ENCODE results near the gene FBXO38.

Gene FBXO38

DNA sequence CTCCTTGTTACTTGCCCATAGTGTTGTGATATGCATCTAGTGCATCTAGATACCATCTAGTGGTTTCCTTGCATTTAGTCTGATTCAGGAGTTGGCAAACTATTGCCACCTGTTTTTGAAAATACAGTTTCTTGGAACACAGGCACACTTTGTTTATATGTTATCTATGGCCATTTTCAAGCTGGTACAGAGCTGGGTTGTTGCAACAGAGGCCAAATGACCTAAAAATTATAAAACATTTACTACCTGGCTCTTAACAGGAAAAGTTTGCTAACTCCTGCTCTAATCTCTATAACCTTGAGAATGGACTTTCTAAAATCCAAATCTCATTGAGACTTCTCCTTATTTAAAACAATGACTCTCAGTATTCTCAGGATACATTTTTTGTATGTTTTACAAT, 19.4 kb upstream of the FBXO38 start:
- H3K4me1 ChIP-seq (ENCODE audit: control insufficient read depth, insufficient read depth, low read length), result no peaks in the 10 kb centered on the region
- H3K9ac ChIP-seq (ENCODE audit: low read depth, low read length), result no peak overlapping the region
- H3K4me3 ChIP-seq (ENCODE audit: low read length), result no peak overlapping the region
- no peaks in the 10 kb centered on the region for H3K36me3 ChIP-seq (ENCODE audit: insufficient read depth, low read length)
- H3K4me2 ChIP-seq (ENCODE audit: low read length), result no peak overlapping the region
- no peaks in the 10 kb centered on the region for H3K9me3 ChIP-seq (replicated peaks; ENCODE audit: low read length)
- H3K27me3 ChIP-seq (ENCODE audit: control insufficient read depth, insufficient read depth, low read length), result no peaks in the 10 kb centered on the region

GRCh38 chr5:148368299-148368698, 15.5 kb upstream of the FBXO38 start:
- no peak overlapping the region for H3K4me3 ChIP-seq (ENCODE audit: low read length)
- no peaks in the 10 kb centered on the region for H3K36me3 ChIP-seq (ENCODE audit: insufficient read depth, low read length)
- no peaks in the 10 kb centered on the region for H3K27me3 ChIP-seq (ENCODE audit: control insufficient read depth, insufficient read depth, low read length)
- no peak overlapping the region for H3K9ac ChIP-seq (ENCODE audit: low read depth, low read length)
- H3K4me1 ChIP-seq (ENCODE audit: control insufficient read depth, insufficient read depth, low read length), result peaks cover 1% of the 10 kb centered on the region
- no peaks in the 10 kb centered on the region for H3K9me3 ChIP-seq (replicated peaks; ENCODE audit: low read length)
- H3K4me2 ChIP-seq (ENCODE audit: low read length), result no peak overlapping the region

DNA sequence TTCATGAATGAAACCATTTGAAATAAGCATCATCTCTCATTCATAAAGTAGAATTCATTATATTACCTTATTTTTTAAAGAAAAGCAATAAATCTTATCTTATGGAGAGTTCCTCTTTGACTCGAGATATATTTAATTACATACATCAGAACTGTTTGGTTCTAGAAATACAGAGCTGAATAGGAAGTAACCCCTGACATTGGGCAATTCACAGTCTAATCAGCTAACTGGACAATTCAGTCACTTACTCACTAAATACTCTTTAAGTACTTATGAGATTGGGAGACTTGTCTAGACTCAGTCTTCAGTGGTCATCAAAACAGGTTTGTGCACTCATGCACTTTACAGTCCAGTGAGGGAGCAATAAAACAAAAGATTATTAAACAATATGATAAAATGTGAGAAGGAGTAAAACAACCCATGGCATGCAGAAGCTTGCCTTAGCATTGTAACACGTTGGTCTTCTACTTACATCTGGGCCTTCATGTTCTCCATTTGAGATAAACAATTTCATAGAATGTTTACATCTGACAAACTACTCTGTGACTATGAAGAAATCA, 11.5 kb upstream of the FBXO38 start:
- H3K9me3 ChIP-seq (replicated peaks; ENCODE audit: low read length), result no peaks in the 10 kb centered on the region
- no peak overlapping the region for H3K9ac ChIP-seq (ENCODE audit: low read depth, low read length)
- no peak overlapping the region for H3K4me3 ChIP-seq (ENCODE audit: low read length)
- no peak overlapping the region for H3K4me2 ChIP-seq (ENCODE audit: low read length)
- no peaks in the 10 kb centered on the region for H3K27me3 ChIP-seq (ENCODE audit: control insufficient read depth, insufficient read depth, low read length)
- H3K36me3 ChIP-seq (ENCODE audit: insufficient read depth, low read length), result no peaks in the 10 kb centered on the region
- H3K4me1 ChIP-seq (ENCODE audit: control insufficient read depth, insufficient read depth, low read length), result peaks cover 4% of the 10 kb centered on the region

GRCh38 chr5:148372893-148373292, 10.9 kb upstream of the FBXO38 start:
- peaks cover 4% of the 10 kb centered on the region for H3K4me1 ChIP-seq (ENCODE audit: control insufficient read depth, insufficient read depth, low read length)
- H3K9me3 ChIP-seq (replicated peaks; ENCODE audit: low read length), result no peaks in the 10 kb centered on the region
- no peaks in the 10 kb centered on the region for H3K27me3 ChIP-seq (ENCODE audit: control insufficient read depth, insufficient read depth, low read length)
- H3K4me2 ChIP-seq (ENCODE audit: low read length), result no peak overlapping the region
- no peak overlapping the region for H3K4me3 ChIP-seq (ENCODE audit: low read length)
- H3K36me3 ChIP-seq (ENCODE audit: insufficient read depth, low read length), result no peaks in the 10 kb centered on the region
- H3K9ac ChIP-seq (ENCODE audit: low read depth, low read length), result no peak overlapping the region

- no peak overlapping the region for H3K9ac ChIP-seq (ENCODE audit: low read depth, low read length)
- H3K36me3 ChIP-seq (ENCODE audit: insufficient read depth, low read length), result no peaks in the 10 kb centered on the region
- H3K4me1 ChIP-seq (ENCODE audit: control insufficient read depth, insufficient read depth, low read length), result peaks cover 4% of the 10 kb centered on the region
- H3K9me3 ChIP-seq (replicated peaks; ENCODE audit: low read length), result no peaks in the 10 kb centered on the region
- H3K4me3 ChIP-seq (ENCODE audit: low read length), result no peak overlapping the region
- no peaks in the 10 kb centered on the region for H3K27me3 ChIP-seq (ENCODE audit: control insufficient read depth, insufficient read depth, low read length)
- no peak overlapping the region for H3K4me2 ChIP-seq (ENCODE audit: low read length)
Measured at GRCh38 chr5:148374690-148375360, 8.9 kb upstream of the FBXO38 start.

- H3K27me3 ChIP-seq (ENCODE audit: control insufficient read depth, insufficient read depth, low read length), result no peaks in the 10 kb centered on the region
Measured at GRCh38 chr5:148376198-148376597, 7.6 kb upstream of the FBXO38 start.

GRCh38 chr5:148378670-148379069, 5.1 kb upstream of the FBXO38 start:
- Histone ChIP-seq H3K27me3 (ENCODE audit: control insufficient read depth, insufficient read depth, low read length) (no peaks in the 10 kb centered on the region), H3K4me1 (ENCODE audit: control insufficient read depth, insufficient read depth, low read length) (peaks cover 6% of the 10 kb centered on the region), H3K4me2 (ENCODE audit: low read length) (no peak overlapping the region), H3K36me3 (ENCODE audit: insufficient read depth, low read length) (no peaks in the 10 kb centered on the region), H3K9me3 (replicated peaks; ENCODE audit: low read length) (no peaks in the 10 kb centered on the region), H3K4me3 (ENCODE audit: low read length) (no peak overlapping the region), H3K9ac (ENCODE audit: low read depth, low read length) (no peak overlapping the region)

More at GRCh38 chr5:148376198-148376597, 7.6 kb upstream of the FBXO38 start:
- H3K9ac ChIP-seq (ENCODE audit: low read depth, low read length), result no peak overlapping the region
- no peak overlapping the region for H3K4me3 ChIP-seq (ENCODE audit: low read length)
- H3K4me2 ChIP-seq (ENCODE audit: low read length), result no peak overlapping the region
- H3K36me3 ChIP-seq (ENCODE audit: insufficient read depth, low read length), result no peaks in the 10 kb centered on the region
- peaks cover 4% of the 10 kb centered on the region for H3K4me1 ChIP-seq (ENCODE audit: control insufficient read depth, insufficient read depth, low read length)
- H3K9me3 ChIP-seq (replicated peaks; ENCODE audit: low read length), result no peaks in the 10 kb centered on the region

- H3K4me2 ChIP-seq (ENCODE audit: low read length), result no peak overlapping the region
Measured at GRCh38 chr5:148379340-148379739, 4.4 kb upstream of the FBXO38 start.

GRCh38 chr5:148381906-148382305, 1.9 kb upstream of the FBXO38 start:
- Histone ChIP-seq H3K4me3 (ENCODE audit: low read length) (no peak overlapping the region), H3K9ac (ENCODE audit: low read depth, low read length) (no peak overlapping the region)

More at GRCh38 chr5:148379340-148379739, 4.4 kb upstream of the FBXO38 start:
- H3K9me3 ChIP-seq (replicated peaks; ENCODE audit: low read length), result no peaks in the 10 kb centered on the region
- no peaks in the 10 kb centered on the region for H3K27me3 ChIP-seq (ENCODE audit: control insufficient read depth, insufficient read depth, low read length)
- H3K36me3 ChIP-seq (ENCODE audit: insufficient read depth, low read length), result no peaks in the 10 kb centered on the region
- H3K4me3 ChIP-seq (ENCODE audit: low read length), result no peak overlapping the region
- peaks cover 6% of the 10 kb centered on the region for H3K4me1 ChIP-seq (ENCODE audit: control insufficient read depth, insufficient read depth, low read length)
- H3K9ac ChIP-seq (ENCODE audit: low read depth, low read length), result no peak overlapping the region

GRCh38 chr5:148382961-148383360, 797 bp upstream of the FBXO38 start:
- H3K9ac ChIP-seq (ENCODE audit: low read depth, low read length), result peak overlapping the region; percentile 99
- H3K4me3 ChIP-seq (ENCODE audit: low read length), result peak overlapping the region; percentile 83
- H3K27me3 ChIP-seq (ENCODE audit: control insufficient read depth, insufficient read depth, low read length), result no peaks in the 10 kb centered on the region
- no peaks in the 10 kb centered on the region for H3K9me3 ChIP-seq (replicated peaks; ENCODE audit: low read length)
- H3K36me3 ChIP-seq (ENCODE audit: insufficient read depth, low read length), result no peaks in the 10 kb centered on the region
- peaks cover 34% of the 10 kb centered on the region for H3K4me1 ChIP-seq (ENCODE audit: control insufficient read depth, insufficient read depth, low read length)
- H3K4me2 ChIP-seq (ENCODE audit: low read length), result peak overlapping the region; percentile 95

More at GRCh38 chr5:148381906-148382305, 1.9 kb upstream of the FBXO38 start:
- Histone ChIP-seq H3K36me3 (ENCODE audit: insufficient read depth, low read length) (no peaks in the 10 kb centered on the region), H3K27me3 (ENCODE audit: control insufficient read depth, insufficient read depth, low read length) (no peaks in the 10 kb centered on the region), H3K4me1 (ENCODE audit: control insufficient read depth, insufficient read depth, low read length) (peaks cover 28% of the 10 kb centered on the region), H3K9me3 (replicated peaks; ENCODE audit: low read length) (no peaks in the 10 kb centered on the region), H3K4me2 (ENCODE audit: low read length) (no peak overlapping the region)

- Histone ChIP-seq H3K4me1 (ENCODE audit: control insufficient read depth, insufficient read depth, low read length) (peaks cover 34% of the 10 kb centered on the region), H3K9ac (ENCODE audit: low read depth, low read length) (peak overlapping the region; percentile 99), H3K27me3 (ENCODE audit: control insufficient read depth, insufficient read depth, low read length) (no peaks in the 10 kb centered on the region), H3K4me3 (ENCODE audit: low read length) (peak overlapping the region; percentile 83), H3K36me3 (ENCODE audit: insufficient read depth, low read length) (no peaks in the 10 kb centered on the region), H3K9me3 (replicated peaks; ENCODE audit: low read length) (no peaks in the 10 kb centered on the region), H3K4me2 (ENCODE audit: low read length) (peak overlapping the region; percentile 95)
Measured at GRCh38 chr5:148384380-148384737, 601 bp downstream of the FBXO38 start.

DNA sequence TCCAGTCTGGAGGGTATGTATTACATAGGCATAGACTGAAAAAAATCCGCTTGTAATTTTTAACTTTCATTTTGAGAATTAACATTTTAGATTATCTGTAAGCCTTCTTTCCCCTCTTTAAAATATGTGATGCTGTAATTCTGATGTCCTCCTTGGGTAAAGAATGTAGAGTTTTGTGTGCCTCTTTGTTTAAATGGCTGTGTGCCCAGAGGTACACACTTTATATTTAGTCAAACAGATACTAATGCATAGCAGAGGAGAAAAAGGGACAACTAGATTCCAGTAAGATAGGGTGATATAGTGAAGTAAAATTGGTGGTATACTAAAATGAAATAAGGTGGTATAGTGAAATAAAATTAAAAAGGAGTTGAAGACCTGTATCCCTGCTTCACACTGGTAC, 1.3 kb downstream of the FBXO38 start:
- H3K27me3 ChIP-seq (ENCODE audit: control insufficient read depth, insufficient read depth, low read length), result no peaks in the 10 kb centered on the region
- peaks cover 34% of the 10 kb centered on the region for H3K4me1 ChIP-seq (ENCODE audit: control insufficient read depth, insufficient read depth, low read length)
- no peaks in the 10 kb centered on the region for H3K36me3 ChIP-seq (ENCODE audit: insufficient read depth, low read length)
- H3K4me3 ChIP-seq (ENCODE audit: low read length), result peak overlapping the region; percentile 83
- H3K4me2 ChIP-seq (ENCODE audit: low read length), result peak overlapping the region; percentile 95
- peak overlapping the region; percentile 99 for H3K9ac ChIP-seq (ENCODE audit: low read depth, low read length)
- H3K9me3 ChIP-seq (replicated peaks; ENCODE audit: low read length), result no peaks in the 10 kb centered on the region

Data from skeletal muscle satellite cell (primary cell).